SK-N-SH treated with all-trans-retinoic acid at 6 μM for 48 hours (cell line): ENCODE measurements around the gene RGS4.

Source experiments
- ARNTL ChIP-seq: fragments of 450-650 bp; formaldehyde crosslinking; IDR thresholded peaks from 2 replicates; pipeline ENCODE4 v1.5.0; 2020; ENCODE audit warnings: low read depth, mild to moderate bottlenecking, moderate library complexity, borderline replicate concordance
- BACH2 ChIP-seq: fragments of 250-450 bp; sonication (Bioruptor Pico); IDR thresholded peaks from 2 replicates; pipeline ENCODE4 v1.9.0; 2021; ENCODE audit warnings: mild to moderate bottlenecking, borderline replicate concordance
- CSDC2 ChIP-seq: fragments of 250-450 bp; sonication (Bioruptor Pico); IDR thresholded peaks from 2 replicates; pipeline ENCODE4 v1.5.0; 2020; ENCODE audit warnings: mild to moderate bottlenecking, moderate library complexity
- ISL1 ChIP-seq: fragments of 250-450 bp; sonication (Bioruptor Pico); IDR thresholded peaks from 2 replicates; pipeline ENCODE4 v2.1.2; 2022; ENCODE audit warnings: mild to moderate bottlenecking, moderate library complexity
- PPARA ChIP-seq: fragments of 250-450 bp; sonication (Bioruptor Pico); IDR thresholded peaks from 2 replicates; pipeline ENCODE4 v1.5.0; 2020; ENCODE audit warnings: mild to moderate bottlenecking, borderline replicate concordance
- RARB ChIP-seq: fragments of 250-450 bp; sonication (Bioruptor Pico); IDR thresholded peaks from 2 replicates; pipeline ENCODE4 v1.8.0; 2021; ENCODE audit warnings: mild to moderate bottlenecking, moderate library complexity
- TOX ChIP-seq: fragments of 250-450 bp; sonication (Bioruptor Pico); IDR thresholded peaks from 2 replicates; pipeline ENCODE4 v1.8.0; 2021; ENCODE audit warnings: mild to moderate bottlenecking, moderate library complexity, borderline replicate concordance
- ZC3H10 ChIP-seq: fragments of 250-450 bp; sonication (Bioruptor Pico); IDR thresholded peaks from 2 replicates; pipeline ENCODE4 v1.5.1; 2021; ENCODE audit warnings: mild to moderate bottlenecking, moderate library complexity
- ZFP3 ChIP-seq: fragments of 250-450 bp; sonication (Bioruptor Pico); IDR thresholded peaks from 2 replicates; pipeline ENCODE4 v1.5.0; 2020; ENCODE audit warnings: mild to moderate bottlenecking, moderate library complexity
- ZNF8 ChIP-seq: fragments of 450-650 bp; formaldehyde crosslinking; IDR thresholded peaks from 2 replicates; pipeline ENCODE4 v1.5.0; 2020; ENCODE audit warnings: mild to moderate bottlenecking, moderate library complexity
- TF ChIP-seq, protein P1 (sequence below): fragments of 250-450 bp; sonication (Bioruptor Pico); IDR thresholded peaks from 2 replicates; pipeline ENCODE4 v1.8.0; 2020; ENCODE audit warnings: mild to moderate bottlenecking, moderate library complexity, borderline replicate concordance
- TF ChIP-seq, protein P2 (sequence below): fragments of 250-450 bp; sonication (Bioruptor Pico); IDR thresholded peaks from 2 replicates; pipeline ENCODE4 v1.5.1; 2020; ENCODE audit warnings: low read depth, mild to moderate bottlenecking, moderate library complexity

- TF ChIP-seq, protein P1, sequence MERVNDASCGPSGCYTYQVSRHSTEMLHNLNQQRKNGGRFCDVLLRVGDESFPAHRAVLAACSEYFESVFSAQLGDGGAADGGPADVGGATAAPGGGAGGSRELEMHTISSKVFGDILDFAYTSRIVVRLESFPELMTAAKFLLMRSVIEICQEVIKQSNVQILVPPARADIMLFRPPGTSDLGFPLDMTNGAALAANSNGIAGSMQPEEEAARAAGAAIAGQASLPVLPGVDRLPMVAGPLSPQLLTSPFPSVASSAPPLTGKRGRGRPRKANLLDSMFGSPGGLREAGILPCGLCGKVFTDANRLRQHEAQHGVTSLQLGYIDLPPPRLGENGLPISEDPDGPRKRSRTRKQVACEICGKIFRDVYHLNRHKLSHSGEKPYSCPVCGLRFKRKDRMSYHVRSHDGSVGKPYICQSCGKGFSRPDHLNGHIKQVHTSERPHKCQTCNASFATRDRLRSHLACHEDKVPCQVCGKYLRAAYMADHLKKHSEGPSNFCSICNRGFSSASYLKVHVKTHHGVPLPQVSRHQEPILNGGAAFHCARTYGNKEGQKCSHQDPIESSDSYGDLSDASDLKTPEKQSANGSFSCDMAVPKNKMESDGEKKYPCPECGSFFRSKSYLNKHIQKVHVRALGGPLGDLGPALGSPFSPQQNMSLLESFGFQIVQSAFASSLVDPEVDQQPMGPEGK (CRISPR knock-in tag), result no peak
- TF ChIP-seq ZFP3 (CRISPR knock-in tag) (no peak), ZC3H10 (CRISPR knock-in tag) (no peak), ISL1 (CRISPR knock-in tag) (no peak), RARB (no peak), TOX (no peak), CSDC2 (no peak), ARNTL (no peak), ZNF8 (CRISPR knock-in tag) (no peak), BACH2 (CRISPR knock-in tag) (no peak), PPARA (CRISPR knock-in tag) (no peak)
- TF ChIP-seq, protein P2, sequence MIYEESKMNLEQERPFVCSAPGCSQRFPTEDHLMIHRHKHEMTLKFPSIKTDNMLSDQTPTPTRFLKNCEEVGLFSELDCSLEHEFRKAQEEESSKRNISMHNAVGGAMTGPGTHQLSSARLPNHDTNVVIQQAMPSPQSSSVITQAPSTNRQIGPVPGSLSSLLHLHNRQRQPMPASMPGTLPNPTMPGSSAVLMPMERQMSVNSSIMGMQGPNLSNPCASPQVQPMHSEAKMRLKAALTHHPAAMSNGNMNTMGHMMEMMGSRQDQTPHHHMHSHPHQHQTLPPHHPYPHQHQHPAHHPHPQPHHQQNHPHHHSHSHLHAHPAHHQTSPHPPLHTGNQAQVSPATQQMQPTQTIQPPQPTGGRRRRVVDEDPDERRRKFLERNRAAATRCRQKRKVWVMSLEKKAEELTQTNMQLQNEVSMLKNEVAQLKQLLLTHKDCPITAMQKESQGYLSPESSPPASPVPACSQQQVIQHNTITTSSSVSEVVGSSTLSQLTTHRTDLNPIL, result no peak
Measured at GRCh38 chr1:163029901-163030300, 39.3 kb upstream of the RGS4 start.
